K562 (cell line): ENCODE results near the gene SOBP. TPM values are rescaled to one million over a fixed set of nuclear protein-coding genes. Genes with fewer than 3 reads are reported as not detected.

Source experiments
- ATAC-seq: fragments of 200-7000 bp; cut with Tn5 transposase; 3 replicates; pipeline ENCODE4 v1.9.1; 2020; ENCODE audit warnings: moderate library complexity
- BruUV-seq: library from RNA; stranded (reverse); fragments of 400-500 nt; replicated peaks from 2 replicates; lab custom pipeline; 2021; lab: Mats Ljungman, UMichigan
- CTCF ChIA-PET: fragments of 300-600 bp; formaldehyde crosslinking; extraction: SDS; loops from one replicate; lab custom pipeline; 2021; ENCODE audit warnings: low intra/inter-chr PET ratio; lab: Yijun Ruan, JAX
- POLR2A ChIA-PET: fragments of 300-600, 350-650 bp; sonication (Branson Sonifier 250); formaldehyde crosslinking; extraction: SDS; loops from one replicate; lab custom pipeline; 2021; ENCODE audit warnings: antibody characterized with exemption, inconsistent platforms; lab: Yijun Ruan, JAX
- DNase-seq, 4 experiments: peaks; one replicate each; pipeline versions ENCODE4 v3.0.0 to v3.0.0-alpha.2; 2011 to 2018; ENCODE audit warnings: low spot score in 3 of 4, mixed read lengths in 3 of 4; ENCODE audit errors: extremely low read depth in 1 of 4
- FAIRE-seq: peaks from 2 replicates; lab custom pipeline; 2011; peaks lifted over from hg19 to GRCh38; lab: Jason Lieb, UNC
- H2AFZ ChIP-seq: 2 replicates; pipeline ENCODE4 v1.6.0; 2011; ENCODE audit warnings: low read depth, low read length, control low read depth, inconsistent platforms
- H3K27ac ChIP-seq: fragments of 200-600 bp; 3 replicates; pipeline ENCODE4 v1.8.0; 2011; ENCODE audit warnings: low read depth, mild to moderate bottlenecking, control low read depth, inconsistent platforms, low read length, moderate library complexity, mixed read lengths; ENCODE audit errors: extremely low read depth
- H3K27me3 ChIP-seq, 2 experiments: fragments of 300-600 bp in 1 of 2; 2 replicates in 1 of 2; 3 replicates in 1 of 2; pipeline versions ENCODE4 v1.6.0 to v1.8.0; 2011; ENCODE audit warnings: inconsistent platforms in 2 of 2, low read length in 2 of 2, mild to moderate bottlenecking in 1 of 2, mixed read lengths in 1 of 2, moderate library complexity in 1 of 2; ENCODE audit not compliant: control insufficient read depth in 2 of 2, insufficient read depth in 2 of 2
- H3K36me3 ChIP-seq: fragments of 300-600 bp; 3 replicates; pipeline ENCODE4 v1.8.0; 2011; ENCODE audit warnings: mild to moderate bottlenecking, low read length, inconsistent platforms; ENCODE audit not compliant: control insufficient read depth, insufficient read depth
- H3K4me1 ChIP-seq, 2 experiments: fragments of 200-600 bp in 1 of 2; replicated peaks in 1 of 2; 2 replicates in 1 of 2; 3 replicates in 1 of 2; pipeline versions ENCODE4 v1.5.1 to v1.8.0; 2011; ENCODE audit warnings: inconsistent platforms in 2 of 2, low read length in 2 of 2, mild to moderate bottlenecking in 1 of 2, mixed read lengths in 1 of 2, moderate library complexity in 1 of 2; ENCODE audit not compliant: control insufficient read depth in 2 of 2, insufficient read depth in 2 of 2
- H3K4me2 ChIP-seq: 2 replicates; pipeline ENCODE4 v1.6.1; 2011; ENCODE audit warnings: low read length, control low read depth, inconsistent platforms, mixed read lengths; ENCODE audit not compliant: insufficient read depth
- H3K4me3 ChIP-seq: fragments of 200-600 bp; sonication (generic), shearing (Covaris generic); 2 replicates; pipeline ENCODE4 v1.5.1; 2016; ENCODE audit warnings: control low read depth, inconsistent platforms
- H3K79me2 ChIP-seq: fragments of 200-600 bp; 3 replicates; pipeline ENCODE4 v1.8.0; 2011; ENCODE audit warnings: low read length, inconsistent platforms; ENCODE audit not compliant: control insufficient read depth, insufficient read depth
- H3K9ac ChIP-seq, 2 experiments: 2 replicates each; pipeline versions ENCODE4 v1.6.0 to v1.6.1; 2011; ENCODE audit warnings: low read depth in 2 of 2, low read length in 2 of 2, control low read depth in 1 of 2, inconsistent platforms in 1 of 2, mild to moderate bottlenecking in 1 of 2, mixed read lengths in 1 of 2; ENCODE audit not compliant: insufficient read depth in 1 of 2
- H3K9me1 ChIP-seq: one replicate; pipeline ENCODE4 v1.6.0; 2011; ENCODE audit warnings: inconsistent platforms, mild to moderate bottlenecking, low read length, moderate library complexity; ENCODE audit not compliant: control insufficient read depth, insufficient read depth
- H3K9me3 ChIP-seq: replicated peaks from 2 replicates; pipeline ENCODE4 v1.5.1; 2011; ENCODE audit warnings: low read depth, low read length, inconsistent platforms; ENCODE audit not compliant: control insufficient read depth, insufficient read depth
- H4K20me1 ChIP-seq: replicated peaks from 2 replicates; pipeline ENCODE4 v1.6.1; 2011; ENCODE audit warnings: low read length, inconsistent platforms, mixed read lengths; ENCODE audit not compliant: control insufficient read depth, insufficient read depth
- ASH1L ChIP-seq: fragments of 450-650 bp; IDR thresholded peaks from 2 replicates; pipeline ENCODE4 v1.6.1; 2018; ENCODE audit warnings: borderline replicate concordance, mild to moderate bottlenecking, low read depth; ENCODE audit not compliant: partially characterized antibody
- CAMTA2 ChIP-seq: fragments of 250-450 bp; sonication (Bioruptor Pico); conservative IDR thresholded peaks from 2 replicates; pipeline ENCODE4 v1.5.1; 2022
- JUN ChIP-seq, 2 experiments: sonication (generic) in 1 of 2; formaldehyde crosslinking in 1 of 2; IDR thresholded peaks; 2 replicates each; pipeline versions ENCODE4 v1.6.1 to v1.8.0; 2012 to 2022; ENCODE audit warnings: borderline replicate concordance in 2 of 2, mild to moderate bottlenecking in 2 of 2, improper control_type of control experiment in 1 of 2, low read depth in 1 of 2, low read length in 1 of 2, missing genetic modification reagents in 1 of 2
- KDM1A ChIP-seq, 2 experiments: fragments of 450-650 bp; IDR thresholded peaks; 2 replicates each; pipeline ENCODE4 v1.6.1; 2016; ENCODE audit warnings: mild to moderate bottlenecking in 2 of 2
- KHSRP ChIP-seq: fragments of 450-650 bp; IDR thresholded peaks from 2 replicates; pipeline ENCODE4 v1.6.1; 2017
- LCOR ChIP-seq: sonication (generic); formaldehyde crosslinking; IDR thresholded peaks from 2 replicates; pipeline ENCODE4 v1.8.0; 2022; ENCODE audit warnings: mild to moderate bottlenecking, missing genetic modification reagents
- MAFG ChIP-seq: fragments of 450-650 bp; conservative IDR thresholded peaks from 2 replicates; pipeline ENCODE4 v1.6.1; 2016; ENCODE audit warnings: missing genetic modification characterization, missing compliant biosample characterization
- POU5F1 ChIP-seq: fragments of 150-350 bp; IDR thresholded peaks from 2 replicates; pipeline ENCODE4 v1.6.1; 2014; ENCODE audit warnings: borderline replicate concordance, low read length, low read depth, mild to moderate bottlenecking; ENCODE audit not compliant: partially characterized antibody
- RAD21 ChIP-seq, 2 experiments: fragments of 250-450 bp in 1 of 2; fragments of 450-650 bp in 1 of 2; sonication (Bioruptor Pico) in 1 of 2; formaldehyde crosslinking in 1 of 2; IDR thresholded peaks in 1 of 2; conservative IDR thresholded peaks in 1 of 2; 2 replicates each; pipeline versions ENCODE4 v1.4.0 to v1.8.0; 2020 to 2022; ENCODE audit warnings: mild to moderate bottlenecking in 2 of 2, moderate library complexity in 1 of 2
- RBM39 ChIP-seq: fragments of 200-400 bp; formaldehyde crosslinking; optimal IDR thresholded peaks from 2 replicates; pipeline ENCODE3; 2018; ENCODE audit warnings: low read depth, low read length
- SREBF2 ChIP-seq: sonication (generic); formaldehyde crosslinking; IDR thresholded peaks from 2 replicates; pipeline ENCODE4 v1.4.0; 2020; ENCODE audit warnings: mild to moderate bottlenecking, missing genetic modification reagents
- WGBS: fragments of 100-300 bp; shearing (Covaris generic); methylation state at CpG from one replicate; pipeline ENCODE4 v1.1.6; 2016; ENCODE audit warnings: low coverage, mixed read lengths; ENCODE audit not compliant: insufficient coverage; ENCODE audit errors: missing lambda C conversion rate; 5-methylcytosine and 5-hydroxymethylcytosine counted together
- in situ Hi-C: fragments of 300-500 bp; cut with MboI; formaldehyde crosslinking; loops from 4 replicates; pipeline ENCODE4 v1.15.0; 2018; ENCODE audit warnings: inconsistent platforms, mixed read lengths
- intact Hi-C: fragments of 100-400 bp; cut with micrococcal nuclease; formaldehyde crosslinking; loops from 2 replicates; pipeline ENCODE4 v1.14.2; 2022
- polyA plus RNA-seq, 8 experiments: library from polyadenylated mRNA; depleted of rRNA in 4 of 8; stranded (reverse) in 5 of 8; unstranded in 3 of 8; fragments of >200 nt; fragmentation: Nextera tagmentation in 2 of 8; fragmentation: Illumina TruSeq in 1 of 8; extraction: Ambion mirVana in 2 of 8; extraction: Trizol in 1 of 8; gene quantifications; 2 replicates each; pipeline versions ENCODE4 v1.2.1 to v1.2.3, GENCODE V29; 2011 to 2014; ENCODE audit warnings: inconsistent platforms in 1 of 8, missing spikeins in 1 of 8
- total RNA-seq, 7 experiments: library from RNA; depleted of rRNA in 6 of 7; stranded (reverse); fragments of >200 nt in 6 of 7; fragmentation: Illumina TruSeq in 2 of 7; extraction: Trizol in 2 of 7; gene quantifications; 2 replicates each; pipeline versions ENCODE4 v1.2.1 to v1.2.3, GENCODE V29; 2011 to 2021; ENCODE audit warnings: low replicate concordance in 1 of 7
- TF ChIP-seq, protein P1 (sequence below): fragments of 450-650 bp; IDR thresholded peaks from 2 replicates; pipeline ENCODE4 v1.7.1; 2018; ENCODE audit warnings: mild to moderate bottlenecking, low read depth; ENCODE audit not compliant: partially characterized antibody
- TF ChIP-seq, protein P2 (sequence below): fragments of 150-350 bp; IDR thresholded peaks from 2 replicates; pipeline ENCODE4 v1.6.1; 2014; ENCODE audit warnings: low read depth, mild to moderate bottlenecking, low read length, borderline replicate concordance
- TF ChIP-seq, protein P3 (sequence below): fragments of 450-650 bp; IDR thresholded peaks from 2 replicates; pipeline ENCODE4 v1.6.1; 2016; ENCODE audit warnings: missing biosample characterization, missing genetic modification characterization

SOBP gene
- total and polyA plus RNA-seq, 9 of the 15 experiments (the other 6 are each of a cell fraction or from before 2014, with no cell fraction given) = 0.16 TPM; not detected in 8

DNA sequence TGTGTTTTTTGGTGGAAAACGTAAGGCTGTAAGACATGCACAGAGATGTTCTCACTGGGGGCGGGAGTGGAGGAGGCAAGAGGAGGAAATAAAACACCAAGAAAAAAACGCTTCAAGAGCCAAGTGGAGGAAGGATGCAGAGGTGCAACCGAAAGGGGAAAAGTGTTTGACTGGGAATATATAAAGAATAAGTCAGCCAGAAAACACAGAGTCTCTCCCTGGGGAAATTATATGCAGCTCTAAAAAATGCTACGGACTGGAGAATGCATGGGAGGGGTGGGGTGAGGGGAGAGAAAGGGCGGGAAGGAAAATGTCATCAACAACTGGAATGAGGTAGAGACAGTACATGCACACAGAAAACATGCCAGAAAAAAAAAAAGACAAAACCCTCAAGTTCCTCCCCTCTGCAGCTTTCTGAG lies 200.7 kb downstream of the SOBP start:
- CTCF ChIA-PET = interaction anchor here (0.7 kb wide), 1 partner anchor 11 kb away, joined by 3 read pairs; no protein-coding TSS in a partner anchor
- ATAC-seq (no peak), FAIRE-seq (no peak), DNase-seq (no peak)
- Histone ChIP-seq H3K9me1 (no peaks in the 10 kb centered on the region), H2AFZ (no peak overlapping the region), H3K9me3 (no peaks in the 10 kb centered on the region), H4K20me1 (no peaks in the 10 kb centered on the region; the same call in 1 of the 2 replicates), H3K4me1 (no peaks in the 10 kb centered on the region; a peak in 1 of 5 replicates), H3K9ac (no peak overlapping the region), H3K36me3 (no peaks in the 10 kb centered on the region), H3K27ac (no peak overlapping the region), H3K79me2 (no peaks in the 10 kb centered on the region), H3K27me3 (peaks cover 9 to 38% of the 10 kb centered on the region in 2 experiments; a peak in 3 of 5 replicates), H3K4me2 (no peak overlapping the region), H3K4me3 (no peak overlapping the region)
- intact Hi-C loops = no loop called here
- 2% methylated on average over 5 of the region's 6 CpGs for WGBS
- no peak for TF ChIP-seq RAD21 (CRISPR knock-in tag; conservative IDR thresholded peaks at IDR 0.05 in 1 of 2, IDR thresholded peaks at IDR 0.05 in 1 of 2)
- TF ChIP-seq, protein P1, sequence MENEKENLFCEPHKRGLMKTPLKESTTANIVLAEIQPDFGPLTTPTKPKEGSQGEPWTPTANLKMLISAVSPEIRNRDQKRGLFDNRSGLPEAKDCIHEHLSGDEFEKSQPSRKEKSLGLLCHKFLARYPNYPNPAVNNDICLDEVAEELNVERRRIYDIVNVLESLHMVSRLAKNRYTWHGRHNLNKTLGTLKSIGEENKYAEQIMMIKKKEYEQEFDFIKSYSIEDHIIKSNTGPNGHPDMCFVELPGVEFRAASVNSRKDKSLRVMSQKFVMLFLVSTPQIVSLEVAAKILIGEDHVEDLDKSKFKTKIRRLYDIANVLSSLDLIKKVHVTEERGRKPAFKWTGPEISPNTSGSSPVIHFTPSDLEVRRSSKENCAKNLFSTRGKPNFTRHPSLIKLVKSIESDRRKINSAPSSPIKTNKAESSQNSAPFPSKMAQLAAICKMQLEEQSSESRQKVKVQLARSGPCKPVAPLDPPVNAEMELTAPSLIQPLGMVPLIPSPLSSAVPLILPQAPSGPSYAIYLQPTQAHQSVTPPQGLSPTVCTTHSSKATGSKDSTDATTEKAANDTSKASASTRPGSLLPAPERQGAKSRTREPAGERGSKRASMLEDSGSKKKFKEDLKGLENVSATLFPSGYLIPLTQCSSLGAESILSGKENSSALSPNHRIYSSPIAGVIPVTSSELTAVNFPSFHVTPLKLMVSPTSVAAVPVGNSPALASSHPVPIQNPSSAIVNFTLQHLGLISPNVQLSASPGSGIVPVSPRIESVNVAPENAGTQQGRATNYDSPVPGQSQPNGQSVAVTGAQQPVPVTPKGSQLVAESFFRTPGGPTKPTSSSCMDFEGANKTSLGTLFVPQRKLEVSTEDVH = no peak
- no peak for TF ChIP-seq ASH1L
- no peak for TF ChIP-seq KDM1A (IDR thresholded peaks at IDR 0.05)
- TF ChIP-seq LCOR = no peak
- TF ChIP-seq MAFG = no peak
- no peak for TF ChIP-seq RBM39
- no peak for TF ChIP-seq POU5F1
- TF ChIP-seq KHSRP = no peak
- no peak for TF ChIP-seq SREBF2 (CRISPR knock-in tag)
- TF ChIP-seq, protein P2, sequence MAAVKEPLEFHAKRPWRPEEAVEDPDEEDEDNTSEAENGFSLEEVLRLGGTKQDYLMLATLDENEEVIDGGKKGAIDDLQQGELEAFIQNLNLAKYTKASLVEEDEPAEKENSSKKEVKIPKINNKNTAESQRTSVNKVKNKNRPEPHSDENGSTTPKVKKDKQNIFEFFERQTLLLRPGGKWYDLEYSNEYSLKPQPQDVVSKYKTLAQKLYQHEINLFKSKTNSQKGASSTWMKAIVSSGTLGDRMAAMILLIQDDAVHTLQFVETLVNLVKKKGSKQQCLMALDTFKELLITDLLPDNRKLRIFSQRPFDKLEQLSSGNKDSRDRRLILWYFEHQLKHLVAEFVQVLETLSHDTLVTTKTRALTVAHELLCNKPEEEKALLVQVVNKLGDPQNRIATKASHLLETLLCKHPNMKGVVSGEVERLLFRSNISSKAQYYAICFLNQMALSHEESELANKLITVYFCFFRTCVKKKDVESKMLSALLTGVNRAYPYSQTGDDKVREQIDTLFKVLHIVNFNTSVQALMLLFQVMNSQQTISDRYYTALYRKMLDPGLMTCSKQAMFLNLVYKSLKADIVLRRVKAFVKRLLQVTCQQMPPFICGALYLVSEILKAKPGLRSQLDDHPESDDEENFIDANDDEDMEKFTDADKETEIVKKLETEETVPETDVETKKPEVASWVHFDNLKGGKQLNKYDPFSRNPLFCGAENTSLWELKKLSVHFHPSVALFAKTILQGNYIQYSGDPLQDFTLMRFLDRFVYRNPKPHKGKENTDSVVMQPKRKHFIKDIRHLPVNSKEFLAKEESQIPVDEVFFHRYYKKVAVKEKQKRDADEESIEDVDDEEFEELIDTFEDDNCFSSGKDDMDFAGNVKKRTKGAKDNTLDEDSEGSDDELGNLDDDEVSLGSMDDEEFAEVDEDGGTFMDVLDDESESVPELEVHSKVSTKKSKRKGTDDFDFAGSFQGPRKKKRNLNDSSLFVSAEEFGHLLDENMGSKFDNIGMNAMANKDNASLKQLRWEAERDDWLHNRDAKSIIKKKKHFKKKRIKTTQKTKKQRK = no peak
- no peak for TF ChIP-seq CAMTA2
- no peak for TF ChIP-seq JUN (IDR thresholded peaks at IDR 0.05; ENCODE audit: borderline replicate concordance, low read depth, low read length)
- no peak for TF ChIP-seq JUN (CRISPR knock-in tag; IDR thresholded peaks at IDR 0.05; ENCODE audit: borderline replicate concordance)
- TF ChIP-seq, protein P3, sequence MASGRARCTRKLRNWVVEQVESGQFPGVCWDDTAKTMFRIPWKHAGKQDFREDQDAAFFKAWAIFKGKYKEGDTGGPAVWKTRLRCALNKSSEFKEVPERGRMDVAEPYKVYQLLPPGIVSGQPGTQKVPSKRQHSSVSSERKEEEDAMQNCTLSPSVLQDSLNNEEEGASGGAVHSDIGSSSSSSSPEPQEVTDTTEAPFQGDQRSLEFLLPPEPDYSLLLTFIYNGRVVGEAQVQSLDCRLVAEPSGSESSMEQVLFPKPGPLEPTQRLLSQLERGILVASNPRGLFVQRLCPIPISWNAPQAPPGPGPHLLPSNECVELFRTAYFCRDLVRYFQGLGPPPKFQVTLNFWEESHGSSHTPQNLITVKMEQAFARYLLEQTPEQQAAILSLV = no peak
- POLR2A ChIA-PET = interaction anchor here (1.0 kb wide), 1 partner anchor 37 kb away, joined by 3 read pairs; no protein-coding TSS in a partner anchor
- no TSS peak for BruUV-seq
- in situ Hi-C loops = no loop called here
